ENCODE data around the gene TAGLN3. TPM values are rescaled to one million over a fixed set of nuclear protein-coding genes. Genes with fewer than 3 reads are reported as not detected.

Gene TAGLN3
- total RNA-seq = 3.3 and 11.9 TPM in 2 replicates

GRCh38 chr3:111998636-111999483 lies at the start of gene TAGLN3:
TSS of gene TAGLN3 (plus strand) at chr3:111998922. CDS start at chr3:111999423, 501 bp downstream.

GRCh38 chr3:111978583-111979433 lies 19.9 kb upstream of the TAGLN3 start, which contains the start of gene ABHD10:
TSS of gene ABHD10 (plus strand) at chr3:111979026. CDS start at chr3:111979062, 36 bp downstream.

DNA sequence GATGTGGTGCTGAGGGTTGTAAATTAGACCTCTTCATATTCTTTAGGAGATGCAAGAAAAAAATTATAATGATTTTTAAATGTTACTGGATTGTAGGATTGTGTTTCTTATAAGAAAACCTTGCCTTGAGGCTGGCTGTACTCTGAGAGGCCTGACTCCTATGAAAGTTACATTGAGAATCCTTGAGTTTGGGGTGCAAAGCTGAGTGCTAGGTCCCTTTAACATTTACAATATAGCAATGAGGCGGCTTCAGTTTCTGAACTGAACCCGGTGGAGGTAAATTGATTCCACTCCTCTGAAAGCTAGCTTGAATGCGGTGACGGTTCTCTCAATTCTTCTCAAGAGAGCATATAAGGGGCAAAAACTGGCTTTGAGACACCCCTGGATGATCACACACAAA lies 35.7 kb downstream of the TAGLN3 start, which contains the start of gene TMPRSS7:
TSS of gene TMPRSS7 (plus strand) at position 301 of the 400 bp plus-strand sequence. CDS start 110 bp downstream, outside the sequence.

Other genes with a start within 250 kb of the TAGLN3 start
- gene PHLDB2, start 139.7 kb upstream of the TAGLN3 start, total RNA-seq = 33.7 and 44.0 TPM in 2 replicates
- gene ABHD10, start 19.9 kb upstream of the TAGLN3 start, total RNA-seq = 16.1 and 29.0 TPM in 2 replicates
- gene TMPRSS7, start 35.8 kb downstream of the TAGLN3 start, total RNA-seq = under 0.01 TPM in 1 of 2 replicates, not detected in the other
- gene C3orf52, start 87.5 kb downstream of the TAGLN3 start, total RNA-seq = 13.1 and 15.0 TPM in 2 replicates
- gene GCSAM, start 134.3 kb downstream of the TAGLN3 start, total RNA-seq = not detected in 2 replicates